Head of caudate nucleus (tissue), 42 donors: ENCODE results near the gene CLDN16.

ENCODE experiments used
- DNase-seq, 42 donors: peaks; one replicate each; pipeline versions ENCODE4 v3.0.0 to v3.0.0-alpha.2; 2020 to 2021; ENCODE audit warnings: mixed read lengths in 7 of 42
- intact Hi-C: fragments of 100-400 bp; cut with DNase I; formaldehyde crosslinking; loops from one replicate; pipeline ENCODE4 v1.15.0; 2022

Gene CLDN16, protein sequence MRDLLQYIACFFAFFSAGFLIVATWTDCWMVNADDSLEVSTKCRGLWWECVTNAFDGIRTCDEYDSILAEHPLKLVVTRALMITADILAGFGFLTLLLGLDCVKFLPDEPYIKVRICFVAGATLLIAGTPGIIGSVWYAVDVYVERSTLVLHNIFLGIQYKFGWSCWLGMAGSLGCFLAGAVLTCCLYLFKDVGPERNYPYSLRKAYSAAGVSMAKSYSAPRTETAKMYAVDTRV

DNA sequence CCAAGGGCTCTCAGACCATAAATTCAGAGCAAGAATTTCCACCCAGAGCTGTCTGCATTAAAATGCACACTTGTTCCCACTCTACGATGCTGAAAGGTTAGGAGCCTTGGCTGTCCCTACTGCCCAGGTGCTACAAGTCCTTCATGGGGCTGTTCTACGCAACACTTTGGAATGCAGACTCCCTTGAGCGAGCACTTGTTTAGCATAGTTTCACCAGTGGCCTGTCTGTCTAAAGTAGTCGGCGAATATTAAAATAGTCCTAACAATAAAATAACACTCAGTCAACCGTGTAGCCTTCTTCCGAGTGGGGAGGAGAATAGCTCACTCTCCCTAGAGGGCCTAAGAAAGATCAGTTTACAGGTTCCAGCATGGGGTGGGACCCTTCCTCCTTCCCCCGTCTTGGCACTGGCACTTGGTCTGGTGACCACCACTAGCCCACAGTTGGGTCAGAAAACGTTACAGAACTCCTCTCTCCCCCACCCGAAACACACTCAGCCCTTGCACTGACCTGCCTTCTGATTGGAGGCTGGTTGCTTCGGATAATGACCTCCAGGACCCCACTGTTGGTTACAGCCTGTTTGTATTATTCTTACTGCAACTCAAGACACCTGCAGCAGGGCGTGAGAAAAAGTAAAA lies at the start of gene CLDN16:
TSS of gene CLDN16 (plus strand) at position 586 of the 636 bp plus-strand sequence. CDS start 167 bp downstream, outside the sequence.
- intact Hi-C loops = no loop called here

DNA sequence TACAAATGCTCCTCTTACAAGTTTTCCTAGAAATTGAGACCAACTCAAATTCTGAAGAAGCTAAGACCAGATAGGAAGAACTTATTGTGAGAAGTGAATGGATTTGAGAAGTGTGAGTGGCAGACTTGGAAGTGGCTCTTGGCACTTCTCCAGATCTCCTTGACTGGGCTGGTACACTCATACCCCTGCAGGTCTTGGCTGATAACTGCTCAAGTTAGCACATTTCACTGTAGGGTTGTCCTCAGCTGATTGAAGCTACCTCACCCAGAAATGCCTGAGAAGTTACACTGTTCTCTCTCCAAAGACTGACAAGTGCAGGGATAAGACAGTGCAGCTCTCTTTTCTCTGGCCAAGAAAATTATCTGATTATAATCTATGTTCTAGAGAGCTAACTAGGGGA lies 49.2 kb upstream of the CLDN16 start:
- intact Hi-C loops = no loop called here
- DNase-seq = no peak

More for the DNA sequence above, at the start of gene CLDN16:
- DNase-seq = no peak

DNA sequence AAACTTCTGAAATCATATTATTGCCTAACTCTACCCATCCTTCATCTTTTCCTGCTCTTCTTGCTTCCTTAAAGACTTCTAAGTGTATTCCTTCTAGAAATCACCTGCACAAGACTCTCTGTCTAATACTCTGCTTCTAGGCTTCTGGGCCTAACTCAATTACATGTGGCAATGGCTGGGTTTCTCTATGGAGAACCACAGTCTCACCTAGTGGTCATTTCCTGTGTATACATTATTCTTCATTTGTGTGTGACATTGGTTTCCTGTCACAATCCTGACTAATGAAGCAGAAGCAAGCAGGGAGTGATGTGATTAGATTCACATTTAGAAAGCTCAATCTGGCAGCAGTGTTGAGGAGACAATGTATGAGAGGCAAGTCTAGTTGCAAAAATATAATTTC lies 48.8 kb upstream of the CLDN16 start:
- intact Hi-C loops = no loop called here

DNA sequence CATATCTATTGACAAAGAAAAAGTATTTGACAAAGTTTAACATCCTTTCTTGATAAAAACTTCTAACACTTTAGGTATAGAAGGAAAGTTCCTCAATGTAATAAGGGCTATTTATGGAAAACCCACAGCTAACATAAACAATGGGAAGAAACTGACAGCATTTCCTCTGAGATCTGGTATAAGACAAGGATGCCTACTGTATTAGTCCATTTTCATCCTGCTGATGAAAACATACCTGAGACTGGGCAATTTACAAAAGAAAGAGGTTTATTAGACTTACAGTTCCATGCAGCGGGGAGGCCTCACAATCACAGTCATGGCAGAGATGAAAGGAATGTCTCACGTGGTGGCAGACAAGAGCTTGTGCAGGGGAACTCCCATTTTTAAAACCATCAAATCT lies 47.9 kb upstream of the CLDN16 start:
- DNase-seq = no peak
- intact Hi-C loops = no loop called here

More for the DNA sequence above, 48.8 kb upstream of the CLDN16 start:
- DNase-seq = no peak

DNA sequence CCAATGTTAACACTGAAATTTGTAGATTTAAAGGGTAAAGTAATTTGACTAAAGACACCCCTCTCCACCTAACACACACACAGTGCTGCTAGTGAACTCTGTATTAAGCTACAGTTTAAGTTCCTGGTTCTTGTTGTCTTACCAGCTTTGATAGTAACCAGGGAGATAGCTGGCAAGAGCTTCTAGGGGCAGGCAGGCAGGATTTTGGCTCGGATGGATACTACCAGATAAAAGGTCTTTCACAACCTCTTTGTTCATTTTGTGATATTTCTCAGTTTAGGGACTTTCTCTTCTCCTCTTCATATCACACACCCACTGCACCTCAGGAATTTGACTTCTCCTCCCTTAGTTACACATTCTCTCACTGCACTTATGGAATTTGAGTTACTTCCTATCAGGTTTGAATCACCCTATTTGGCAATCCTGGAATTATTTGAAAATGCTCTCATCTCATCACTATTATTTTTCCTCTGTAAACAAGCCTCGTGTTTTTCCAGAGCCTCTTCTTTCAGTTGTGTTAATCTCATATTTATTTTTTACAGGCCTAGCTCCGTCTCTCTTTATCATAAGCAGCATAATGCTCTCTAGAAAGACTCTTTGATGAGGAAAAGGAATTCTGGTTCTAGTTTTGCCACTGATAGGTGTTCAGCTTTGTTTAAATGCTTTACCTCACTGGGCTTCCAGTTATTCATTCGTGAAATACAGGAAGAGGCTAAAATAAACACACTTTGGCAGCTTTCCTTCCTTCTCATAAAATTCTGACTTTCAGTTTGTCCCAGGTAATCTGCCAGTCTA lies 42.7 kb upstream of the CLDN16 start:
- no peak for DNase-seq
- intact Hi-C loops = no loop called here

DNA sequence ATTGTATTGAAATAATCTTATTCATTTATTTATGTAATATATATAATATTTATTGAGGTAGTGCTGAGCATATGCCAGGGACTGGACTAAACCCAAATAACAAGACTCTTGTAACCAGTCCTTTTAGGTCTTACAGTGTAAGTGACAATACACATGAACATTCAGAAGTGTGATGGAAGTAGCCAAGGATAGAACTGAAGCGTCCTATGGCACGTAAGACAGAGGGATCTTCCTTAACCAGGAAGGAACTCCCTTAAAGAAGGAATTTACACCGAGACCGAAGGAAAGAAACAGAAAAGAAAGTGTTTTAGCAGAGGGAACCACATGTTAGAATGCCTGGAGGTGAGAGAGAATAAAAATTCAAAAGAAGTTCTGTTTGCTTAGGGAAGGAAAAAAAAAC lies 42.1 kb upstream of the CLDN16 start:
- DNase-seq = no peak
- intact Hi-C loops = no loop called here

DNA sequence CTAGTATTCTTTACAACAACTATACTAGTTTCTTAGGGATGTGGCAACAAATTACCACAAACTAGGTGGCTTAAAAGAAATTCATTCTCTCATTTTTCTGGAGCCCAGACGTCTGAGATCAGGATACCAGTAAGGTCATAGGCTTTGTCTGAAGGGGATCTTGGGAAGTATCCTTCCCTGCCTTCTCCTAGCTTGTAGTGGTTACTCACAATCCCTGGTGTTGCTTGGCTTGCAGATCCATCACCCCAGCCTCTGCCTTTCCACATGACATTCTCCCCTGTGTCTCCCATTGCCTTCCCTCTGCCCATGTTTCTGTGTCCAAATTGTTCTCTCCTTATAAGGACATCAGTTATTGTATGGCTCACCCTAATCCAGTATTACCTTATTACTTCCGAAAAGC lies 41.4 kb upstream of the CLDN16 start:
- intact Hi-C loops = no loop called here
- DNase-seq = no peak

DNA sequence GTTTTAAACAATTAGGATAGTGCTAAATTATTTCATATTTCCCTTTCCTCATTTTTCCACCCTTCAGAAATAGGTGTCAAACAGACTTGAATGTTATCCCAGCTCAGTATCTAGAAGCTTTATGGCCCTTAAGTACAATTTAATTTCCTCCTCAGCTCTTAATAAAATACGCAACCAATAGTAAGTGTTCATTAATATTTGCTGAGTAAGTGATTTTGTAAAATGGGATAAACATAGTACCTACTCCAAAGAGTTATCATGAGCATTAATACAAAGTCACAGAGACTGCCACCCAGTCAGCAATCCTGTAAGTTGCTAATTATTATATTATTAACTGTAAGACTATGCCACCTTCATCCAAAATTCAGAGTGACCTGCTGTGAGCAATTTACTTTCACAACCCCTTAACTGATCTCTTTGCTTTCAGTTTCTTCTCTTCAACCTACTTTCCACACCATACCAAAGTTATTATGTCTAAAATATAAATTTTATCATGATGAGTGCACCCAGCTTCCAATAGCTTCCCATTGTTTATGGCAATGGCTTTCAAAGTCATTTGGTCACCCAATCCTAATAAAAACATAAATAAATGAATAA lies 35.0 kb upstream of the CLDN16 start:
- DNase-seq = no peak
- intact Hi-C loops = no loop called here

DNA sequence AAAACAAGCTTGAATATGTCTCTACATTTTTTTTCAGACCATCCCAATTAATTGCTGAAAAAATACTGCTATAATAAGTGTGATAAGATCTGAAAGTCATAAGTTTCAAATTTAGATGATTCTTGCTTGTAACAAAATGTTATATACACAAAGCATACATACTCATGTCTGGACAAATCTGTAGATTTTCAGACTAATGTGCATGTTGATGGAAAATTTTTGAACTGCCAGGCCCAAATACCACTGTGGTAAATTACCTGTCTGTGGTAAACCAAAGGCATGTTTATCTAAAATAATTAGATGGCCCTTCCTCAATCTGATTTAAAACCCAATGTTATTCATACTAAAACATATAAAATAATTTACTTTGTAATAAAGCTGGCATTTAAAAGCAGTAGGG lies 31.7 kb upstream of the CLDN16 start:
- DNase-seq = no peak
- intact Hi-C loops = no loop called here

DNA sequence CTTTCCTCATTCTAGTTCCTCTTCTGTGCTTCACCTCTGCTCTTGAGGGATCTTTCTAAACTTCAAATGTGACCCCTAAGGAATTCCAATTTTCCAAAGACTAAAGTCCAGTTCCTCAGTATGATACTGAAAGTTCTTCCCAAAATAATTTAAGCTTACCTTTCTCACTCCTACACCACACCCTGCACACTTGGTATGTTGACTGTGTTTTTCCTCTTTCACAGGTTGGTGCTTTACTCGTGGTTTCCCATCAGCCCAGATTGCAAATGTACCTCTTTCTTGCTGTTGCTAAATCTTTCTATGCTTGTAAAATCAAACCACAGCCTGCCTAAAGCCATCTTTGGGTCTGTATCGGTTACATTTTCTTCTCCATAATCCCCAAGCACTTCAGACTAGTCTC lies 30.5 kb upstream of the CLDN16 start:
- DNase-seq = no peak
- intact Hi-C loops = no loop called here

DNA sequence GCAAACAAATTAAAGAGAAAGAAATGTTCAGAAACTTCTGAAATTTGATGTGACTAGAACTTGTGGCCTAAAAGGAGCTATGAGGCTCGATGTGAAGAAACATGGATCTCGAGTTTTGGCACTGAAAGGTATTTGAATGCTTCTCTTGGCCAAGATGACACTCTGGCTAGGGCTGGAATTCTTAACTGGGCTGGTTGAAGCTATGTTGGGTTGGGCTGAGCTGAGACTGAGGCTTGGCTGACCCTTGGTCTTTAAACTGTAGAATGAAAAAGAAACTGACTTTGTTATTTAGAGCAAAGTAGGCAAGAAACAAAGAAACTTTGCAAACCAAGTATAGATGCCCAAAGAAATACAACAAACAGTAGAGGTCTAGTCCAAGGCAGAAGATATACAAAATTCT lies 28.1 kb upstream of the CLDN16 start:
- DNase-seq = no peak
- intact Hi-C loops = no loop called here

DNA sequence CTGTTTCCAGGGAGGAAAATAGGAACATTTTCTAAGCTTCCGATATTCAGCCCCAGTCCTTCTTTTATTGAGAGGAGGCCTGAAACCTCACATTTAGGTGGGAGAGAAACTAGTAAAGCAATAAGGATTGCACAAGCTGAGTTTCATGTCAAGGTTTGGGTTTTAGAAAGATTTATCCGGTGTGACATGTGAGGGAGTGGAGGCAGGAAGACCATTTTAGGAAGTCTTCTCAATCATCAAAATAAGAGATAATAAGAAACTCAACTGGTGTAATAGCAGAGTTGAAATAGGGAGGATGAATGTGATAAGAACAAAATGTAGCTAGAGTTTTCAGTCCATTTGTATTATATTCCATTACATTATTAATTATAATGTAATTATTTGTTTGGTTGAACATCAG lies 27.7 kb upstream of the CLDN16 start:
- no peak for DNase-seq
- intact Hi-C loops = no loop called here

DNA sequence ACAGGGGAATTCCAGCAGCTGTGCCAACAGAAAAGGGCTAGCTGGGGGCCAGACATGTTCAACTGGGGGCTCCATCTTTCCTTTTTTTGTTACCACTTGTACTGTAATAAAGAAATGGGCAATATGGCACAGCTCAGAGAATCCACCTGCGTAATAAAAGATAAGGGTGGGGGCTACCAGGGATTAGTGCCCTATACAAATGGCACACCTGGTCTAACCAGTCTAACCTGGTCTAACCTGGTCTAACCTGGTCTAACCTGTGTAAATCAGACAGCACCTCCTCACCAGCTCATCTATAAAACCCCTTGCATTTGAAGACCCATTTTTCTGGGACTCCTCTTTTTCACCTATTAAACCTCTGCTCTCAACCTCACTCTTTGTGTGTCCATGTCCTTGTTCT lies 26.2 kb upstream of the CLDN16 start:
- intact Hi-C loops = no loop called here
- DNase-seq = no peak

DNA sequence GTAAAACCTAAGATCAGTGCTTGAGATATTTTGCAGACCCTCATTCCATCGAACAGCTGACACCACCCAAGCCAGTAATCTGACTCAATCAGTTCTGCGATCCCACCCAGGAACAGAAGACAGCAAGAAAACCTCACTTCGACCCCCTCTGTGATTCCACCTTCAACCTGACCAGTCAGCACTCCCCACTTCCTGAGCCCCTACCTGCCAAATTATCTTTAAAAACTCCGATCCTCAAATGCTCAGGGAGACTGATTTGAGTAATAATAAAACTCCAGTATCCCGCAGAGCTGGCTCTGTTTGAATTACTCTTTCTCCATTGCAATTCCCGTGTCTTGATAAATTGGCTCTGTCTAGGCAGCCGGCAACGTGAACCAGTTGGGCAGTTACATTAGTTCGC lies 25.7 kb upstream of the CLDN16 start:
- intact Hi-C loops = no loop called here
- peak in 1 of 42 donors; percentile 32 for DNase-seq

DNA sequence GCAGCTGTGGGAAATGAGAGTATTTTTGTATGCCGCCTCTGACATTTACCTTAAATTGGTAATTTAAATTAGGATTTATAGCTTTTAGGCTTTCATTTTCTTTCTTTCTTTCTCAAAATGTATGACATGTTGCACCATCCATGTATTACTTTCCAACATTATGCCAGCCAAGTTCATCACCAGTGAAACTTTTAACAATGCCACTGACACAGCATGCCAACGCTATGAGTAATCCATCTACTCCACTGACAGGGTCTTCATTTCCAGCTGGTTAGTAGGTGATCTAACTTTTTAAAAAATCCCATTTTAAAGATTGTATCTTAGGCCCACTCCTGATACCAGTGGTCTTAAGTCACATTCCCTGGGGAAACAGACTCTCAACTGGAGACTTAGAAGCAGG lies 21.8 kb upstream of the CLDN16 start:
- intact Hi-C loops = no loop called here
- DNase-seq = no peak

DNA sequence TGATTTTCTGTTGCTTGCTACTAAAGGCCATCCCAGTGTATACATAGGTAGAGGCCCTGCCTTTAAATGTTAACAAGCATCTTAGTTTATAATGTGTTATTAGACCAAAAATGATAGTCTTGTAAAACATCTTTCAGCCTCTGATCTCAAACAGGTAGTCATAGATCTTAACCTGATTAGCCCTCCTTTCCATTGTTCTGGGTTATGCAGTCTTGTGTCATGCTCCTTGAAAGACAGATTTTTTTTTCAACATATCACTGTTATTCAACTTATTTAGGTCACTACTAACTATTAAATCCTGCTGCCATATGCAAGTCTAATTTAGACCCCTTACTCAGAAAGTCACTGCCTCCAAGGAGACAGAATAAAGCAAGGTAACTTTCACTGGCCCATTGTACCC lies 19.1 kb upstream of the CLDN16 start:
- intact Hi-C loops = no loop called here
- no peak for DNase-seq

DNA sequence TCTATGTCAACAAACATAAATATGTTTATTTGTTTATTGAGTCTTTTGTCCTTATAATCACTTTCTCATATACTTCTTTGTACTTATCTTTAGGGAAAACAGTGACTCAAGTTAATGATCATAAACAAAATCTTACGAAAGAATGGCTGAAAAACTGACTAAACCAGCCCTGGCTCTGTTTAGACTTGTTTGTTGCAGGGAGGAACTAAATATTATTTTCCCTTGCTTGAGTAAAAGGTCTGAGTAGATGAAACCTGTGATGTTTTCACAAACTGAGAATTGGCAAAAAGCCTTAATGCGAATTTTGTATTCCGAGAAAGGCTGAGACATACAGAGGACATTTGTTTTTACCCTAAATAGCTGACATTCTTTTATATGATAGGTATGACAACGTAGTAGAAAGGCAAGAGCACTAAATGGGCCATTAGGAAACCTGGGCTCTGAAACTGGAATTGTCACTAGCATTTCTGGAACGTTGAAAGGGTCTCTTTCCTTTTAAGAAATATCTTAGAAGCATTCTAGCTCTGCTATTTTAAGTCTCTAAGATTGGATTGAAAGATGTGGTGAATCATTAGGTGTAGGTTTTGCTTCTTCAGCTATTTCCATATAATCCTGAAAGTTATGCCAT lies 18.2 kb upstream of the CLDN16 start:
- intact Hi-C loops = no loop called here

DNA sequence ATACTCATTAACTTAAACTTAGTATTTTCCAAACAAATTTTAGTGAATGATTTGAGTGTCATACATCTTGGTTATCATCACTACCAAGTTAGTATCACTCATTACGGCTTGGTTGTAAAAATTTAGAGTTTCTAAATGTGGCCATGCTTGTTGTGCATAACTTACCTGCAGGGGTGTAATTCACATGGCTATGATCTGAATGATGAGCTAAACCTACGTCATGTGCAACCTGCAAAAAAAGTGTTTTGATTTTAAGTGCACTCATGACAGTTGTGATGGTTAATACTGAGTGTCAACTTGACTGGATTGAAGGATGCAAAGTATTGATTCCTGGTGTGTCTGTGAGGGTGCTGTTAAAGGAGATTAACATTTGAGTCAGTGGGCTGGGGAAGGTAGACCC lies 17.6 kb upstream of the CLDN16 start:
- intact Hi-C loops = no loop called here
- DNase-seq = no peak

More for the DNA sequence above, 18.2 kb upstream of the CLDN16 start:
- no peak for DNase-seq

DNA sequence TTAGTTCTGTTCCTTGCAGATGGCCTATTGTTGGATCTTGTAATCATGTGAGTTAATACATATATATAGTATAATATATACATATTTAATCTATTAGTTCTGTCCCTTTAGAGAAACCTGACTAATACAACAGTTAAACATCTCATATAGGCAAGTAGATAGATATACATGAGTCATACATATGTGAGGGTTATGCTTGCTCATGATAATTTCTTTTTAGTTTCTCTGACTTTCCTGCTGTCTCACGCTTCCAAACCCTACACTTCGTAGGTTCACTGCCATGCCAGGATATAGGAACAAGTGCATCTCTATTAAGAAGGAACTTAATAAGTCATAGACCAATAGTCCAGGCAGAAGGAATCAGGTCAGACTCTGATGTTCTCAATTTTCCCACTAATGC lies 16.8 kb upstream of the CLDN16 start:
- no peak for DNase-seq
- intact Hi-C loops = no loop called here

DNA sequence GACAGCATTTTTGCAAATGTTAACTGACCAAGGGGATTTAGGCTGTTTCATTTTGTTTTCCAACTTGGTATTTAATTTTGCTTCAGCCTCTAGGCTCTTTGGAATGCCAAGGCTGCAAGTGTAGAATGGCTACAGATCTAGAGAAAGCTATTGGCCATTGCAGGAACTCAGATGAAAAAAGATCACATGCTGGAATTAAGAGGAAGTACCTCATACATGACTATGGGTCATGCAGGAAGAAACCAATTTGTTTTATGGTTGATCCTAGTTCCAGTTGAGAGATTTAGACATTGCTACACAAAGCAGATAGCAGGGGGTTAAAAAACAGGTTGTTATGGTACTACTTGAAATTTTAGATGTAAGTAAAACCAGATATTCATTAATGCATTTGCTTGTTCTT lies 12.7 kb upstream of the CLDN16 start:
- DNase-seq = no peak
- intact Hi-C loops = no loop called here
